Heart left ventricle (tissue), 13 donors: ENCODE measurements around the gene ARSG.

Source experiments
- POLR2A ChIP-seq, 2 donors: fragments of 450-650 bp; IDR thresholded peaks; one replicate each; pipeline ENCODE4 v1.6.1; 2017; ENCODE audit warnings: antibody characterized with exemption in 2 of 2, mild to moderate bottlenecking in 2 of 2, moderate library complexity in 2 of 2
- TF ChIP-seq, protein P1 (sequence below), 12 donors: fragments of 200-600 bp; sonication (generic) in 4 of 12; IDR thresholded peaks; one replicate each; pipeline versions ENCODE4 v1.5.0 to v1.8.0; 2018 to 2022; ENCODE audit warnings: antibody characterized with exemption in 12 of 12, mild to moderate bottlenecking in 5 of 12
- donor health status: ischemic (EF 13 %, LVEDD 7.1; RV severe dilation, severe dysfunction).
- donor health status: DM: no; HTN: yes; CAD: no.
- donor health status: DM: no; HTN: no; CAD: no.
- donor health status: ischemic (EF 25% LVEDD 6.9; RV normal size, moderate dysfunction).
- donor health status: ischemic (EF 25% LVEDD 5.7; RV mildly dilated, moderate dysfunction).
- donor health status: ischemic (EF 35%, LVEDD 5.7; RV mildly dilated, moderate dysfunction).
- donor health status: nonischemic (EF 11% LVEDD 7.7; RV severe dilation, severe dysfunction).
- donor health status: DM: yes; HTN: yes; CAD: no.
- donor health status: PGD.
- donor health status: ischemic (EF 29% LVEDD 5.4; RV normal size, mild dysfunction).
- donor health status: nonischemic (EF 23%, LVEDD 6.1; RV moderate dilation, normal function).

DNA sequence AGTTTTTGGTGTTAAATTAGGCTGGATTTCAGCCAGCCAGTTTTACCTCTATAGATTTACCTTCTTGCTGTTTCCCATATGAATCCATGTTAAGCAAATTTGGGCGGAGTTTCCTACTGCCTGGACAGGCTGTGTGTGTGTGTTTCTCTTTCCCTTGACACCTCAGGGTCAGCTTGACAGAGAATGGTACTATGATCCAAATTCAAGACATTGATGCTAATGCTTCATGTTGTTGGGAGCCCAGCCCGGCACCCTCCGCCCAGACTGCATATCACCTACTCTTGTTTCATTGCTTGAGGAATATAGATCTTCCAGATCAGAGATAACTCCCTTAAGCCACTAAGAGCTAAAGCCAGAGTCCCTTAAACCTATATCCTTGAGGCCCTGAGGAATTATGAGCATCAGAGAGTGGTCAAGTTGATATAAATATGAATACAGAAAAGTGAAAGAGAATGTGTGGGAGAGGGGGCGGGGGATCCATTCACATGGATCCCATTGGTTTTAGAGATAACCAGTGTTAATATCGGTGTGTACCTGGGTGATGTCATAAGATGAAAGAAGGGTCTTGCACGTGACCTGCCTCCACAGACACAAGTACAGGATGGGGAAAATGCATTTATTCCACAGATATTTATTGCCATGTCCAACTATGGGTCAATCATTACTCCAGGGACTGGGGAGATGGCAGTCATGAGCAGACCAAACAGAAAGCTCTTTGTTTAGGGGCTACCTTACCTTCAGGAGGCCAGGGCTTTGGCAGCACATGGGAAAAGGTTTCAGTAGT, 96.3 kb downstream of the ARSG start:
- TF ChIP-seq, protein P1, sequence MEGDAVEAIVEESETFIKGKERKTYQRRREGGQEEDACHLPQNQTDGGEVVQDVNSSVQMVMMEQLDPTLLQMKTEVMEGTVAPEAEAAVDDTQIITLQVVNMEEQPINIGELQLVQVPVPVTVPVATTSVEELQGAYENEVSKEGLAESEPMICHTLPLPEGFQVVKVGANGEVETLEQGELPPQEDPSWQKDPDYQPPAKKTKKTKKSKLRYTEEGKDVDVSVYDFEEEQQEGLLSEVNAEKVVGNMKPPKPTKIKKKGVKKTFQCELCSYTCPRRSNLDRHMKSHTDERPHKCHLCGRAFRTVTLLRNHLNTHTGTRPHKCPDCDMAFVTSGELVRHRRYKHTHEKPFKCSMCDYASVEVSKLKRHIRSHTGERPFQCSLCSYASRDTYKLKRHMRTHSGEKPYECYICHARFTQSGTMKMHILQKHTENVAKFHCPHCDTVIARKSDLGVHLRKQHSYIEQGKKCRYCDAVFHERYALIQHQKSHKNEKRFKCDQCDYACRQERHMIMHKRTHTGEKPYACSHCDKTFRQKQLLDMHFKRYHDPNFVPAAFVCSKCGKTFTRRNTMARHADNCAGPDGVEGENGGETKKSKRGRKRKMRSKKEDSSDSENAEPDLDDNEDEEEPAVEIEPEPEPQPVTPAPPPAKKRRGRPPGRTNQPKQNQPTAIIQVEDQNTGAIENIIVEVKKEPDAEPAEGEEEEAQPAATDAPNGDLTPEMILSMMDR (IDR thresholded peaks at IDR 0.05) = no peak
- TF ChIP-seq POLR2A (IDR thresholded peaks at IDR 0.05) = no peak
